Kidney epithelial cell (primary cell): ENCODE data around the gene KRT77. TPM values are rescaled to one million over a fixed set of nuclear protein-coding genes. Genes with fewer than 3 reads are reported as not detected.
"Not testable (repeated sequence)": the region's sequence is repeated elsewhere in the genome, so short reads cannot be mapped to it uniquely, and the experiment has no call there.

Source experiments
- DNase-seq: peaks from one replicate; pipeline ENCODE4 v3.0.0-alpha.2; 2010; ENCODE audit warnings: low read depth
- H3K27me3 ChIP-seq: 2 replicates; pipeline ENCODE4 v1.6.0; 2011; ENCODE audit warnings: low read length; ENCODE audit not compliant: control insufficient read depth, insufficient read depth
- H3K36me3 ChIP-seq: 2 replicates; pipeline ENCODE4 v1.5.1; 2011; ENCODE audit warnings: low read length; ENCODE audit not compliant: control insufficient read depth, insufficient read depth
- H3K4me3 ChIP-seq: 2 replicates; pipeline ENCODE4 v1.5.1; 2011; ENCODE audit warnings: low read depth, mild to moderate bottlenecking, control low read depth, low read length
- total RNA-seq: library from RNA; depleted of rRNA; stranded (reverse); fragments of >200 nt; gene quantifications from 2 replicates; pipeline ENCODE4 v1.2.3, GENCODE V29; 2015
- TF ChIP-seq, protein P1 (sequence below): IDR thresholded peaks from 2 replicates; pipeline ENCODE4 v1.5.1; 2011; ENCODE audit warnings: mild to moderate bottlenecking, moderate library complexity, low read length, control low read depth, inconsistent platforms; ENCODE audit not compliant: insufficient read depth, poor library complexity, severe bottlenecking

Gene KRT77
- total RNA-seq, 1 donor from 2014 or later = not detected

GRCh38 chr12:52713960-52714886 is 10.9 kb upstream of the KRT77 start:
- no peak overlapping the region for H3K4me3 ChIP-seq

GRCh38 chr12:52712122-52712521 is 8.8 kb upstream of the KRT77 start:
- peaks cover 37% of the 10 kb centered on the region for H3K27me3 ChIP-seq
- H3K36me3 ChIP-seq, DNase-seq, H3K4me3 ChIP-seq: not testable (repeated sequence)

More at GRCh38 chr12:52713960-52714886, 10.9 kb upstream of the KRT77 start:
- TF ChIP-seq, protein P1, sequence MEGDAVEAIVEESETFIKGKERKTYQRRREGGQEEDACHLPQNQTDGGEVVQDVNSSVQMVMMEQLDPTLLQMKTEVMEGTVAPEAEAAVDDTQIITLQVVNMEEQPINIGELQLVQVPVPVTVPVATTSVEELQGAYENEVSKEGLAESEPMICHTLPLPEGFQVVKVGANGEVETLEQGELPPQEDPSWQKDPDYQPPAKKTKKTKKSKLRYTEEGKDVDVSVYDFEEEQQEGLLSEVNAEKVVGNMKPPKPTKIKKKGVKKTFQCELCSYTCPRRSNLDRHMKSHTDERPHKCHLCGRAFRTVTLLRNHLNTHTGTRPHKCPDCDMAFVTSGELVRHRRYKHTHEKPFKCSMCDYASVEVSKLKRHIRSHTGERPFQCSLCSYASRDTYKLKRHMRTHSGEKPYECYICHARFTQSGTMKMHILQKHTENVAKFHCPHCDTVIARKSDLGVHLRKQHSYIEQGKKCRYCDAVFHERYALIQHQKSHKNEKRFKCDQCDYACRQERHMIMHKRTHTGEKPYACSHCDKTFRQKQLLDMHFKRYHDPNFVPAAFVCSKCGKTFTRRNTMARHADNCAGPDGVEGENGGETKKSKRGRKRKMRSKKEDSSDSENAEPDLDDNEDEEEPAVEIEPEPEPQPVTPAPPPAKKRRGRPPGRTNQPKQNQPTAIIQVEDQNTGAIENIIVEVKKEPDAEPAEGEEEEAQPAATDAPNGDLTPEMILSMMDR = no peak
- no peak for DNase-seq
- Histone ChIP-seq H3K27me3 (peaks cover 40% of the 10 kb centered on the region), H3K36me3 (no peaks in the 10 kb centered on the region)

GRCh38 chr12:52710730-52711129 is 7.4 kb upstream of the KRT77 start:
- DNase-seq = no peak
- Histone ChIP-seq H3K27me3 (peaks cover 39% of the 10 kb centered on the region), H3K4me3 (no peak overlapping the region), H3K36me3 (no peaks in the 10 kb centered on the region)
- TF ChIP-seq, protein P1 = no peak

- H3K27me3 ChIP-seq = peaks cover 14% of the 10 kb centered on the region
- H3K4me3 ChIP-seq = no peak overlapping the region
- no peaks in the 10 kb centered on the region for H3K36me3 ChIP-seq
- DNase-seq = no peak
- TF ChIP-seq, protein P1 = no peak
Observed at GRCh38 chr12:52708010-52708409, 4.7 kb upstream of the KRT77 start.

- peaks cover 5% of the 10 kb centered on the region for H3K27me3 ChIP-seq
- TF ChIP-seq, protein P1 = no peak
- no peaks in the 10 kb centered on the region for H3K36me3 ChIP-seq
- no peak for DNase-seq
- no peak overlapping the region for H3K4me3 ChIP-seq
Observed at GRCh38 chr12:52704464-52704863, 1.1 kb upstream of the KRT77 start.

- DNase-seq = no peak
- no peak overlapping the region for H3K4me3 ChIP-seq
- TF ChIP-seq, protein P1 = no peak
- H3K36me3 ChIP-seq = no peaks in the 10 kb centered on the region
- H3K27me3 ChIP-seq = peaks cover 7% of the 10 kb centered on the region
Observed at GRCh38 chr12:52703878-52704277, 554 bp upstream of the KRT77 start.
